CD4-positive, alpha-beta T cell (primary cell): ENCODE measurements around the gene TLR9. TPM values are rescaled to one million over a fixed set of nuclear protein-coding genes. Genes with fewer than 3 reads are reported as not detected.

Experiments used
- ATAC-seq: fragments of 200-7000 bp; cut with Tn5 transposase; one replicate; pipeline ENCODE4 v1.10.0; 2022; ENCODE audit warnings: mild to moderate bottlenecking; ENCODE audit not compliant: poor library complexity
- CTCF ChIA-PET: fragments of 350-600 bp; sonication (Branson Sonifier 250); formaldehyde crosslinking; loops from one replicate; lab custom pipeline; 2021; ENCODE audit warnings: antibody characterized with exemption, inconsistent platforms; lab: Charles Lee
- POLR2A ChIA-PET: fragments of 350-600 bp; sonication (Branson Sonifier 250); formaldehyde crosslinking; loops from one replicate; lab custom pipeline; 2021; ENCODE audit warnings: antibody characterized with exemption, inconsistent platforms; lab: Charles Lee
- DNase-seq, 14 experiments: peaks; one replicate each; pipeline ENCODE4 v3.0.0-alpha.2; 2013 to 2020; ENCODE audit warnings: mixed read lengths in 2 of 14
- H3K27ac ChIP-seq, 2 donors: one replicate each; pipeline versions ENCODE4 v1.5.1 to v1.7.0; 2013; ENCODE audit warnings: low read length in 2 of 2, low read depth in 1 of 2, mild to moderate bottlenecking in 1 of 2
- H3K27me3 ChIP-seq, 2 experiments: 1 replicate in 1 of 2; 2 replicates in 1 of 2; pipeline versions ENCODE4 v1.6.1 to v1.7.0; 2013; ENCODE audit warnings: low read length in 2 of 2, control low read depth in 1 of 2, mild to moderate bottlenecking in 1 of 2, moderate library complexity in 1 of 2; ENCODE audit not compliant: insufficient read depth in 2 of 2, control insufficient read depth in 1 of 2
- H3K36me3 ChIP-seq: one replicate; pipeline ENCODE4 v1.6.1; 2013; ENCODE audit warnings: low read length, control low read depth; ENCODE audit not compliant: insufficient read depth
- H3K4me1 ChIP-seq: one replicate; pipeline ENCODE4 v1.6.1; 2013; ENCODE audit warnings: low read length, control low read depth; ENCODE audit not compliant: insufficient read depth
- H3K4me3 ChIP-seq: one replicate; pipeline ENCODE4 v1.5.1; 2013; ENCODE audit warnings: mild to moderate bottlenecking, low read length, moderate library complexity
- H3K9me3 ChIP-seq, 2 experiments: 1 replicate in 1 of 2; 2 replicates in 1 of 2; pipeline versions ENCODE4 v1.6.1 to v1.7.0; 2013; ENCODE audit warnings: low read length in 2 of 2, mild to moderate bottlenecking in 2 of 2, control low read depth in 1 of 2, moderate library complexity in 1 of 2; ENCODE audit not compliant: control insufficient read depth in 1 of 2, insufficient read depth in 1 of 2
- H3K27ac Mint-ChIP-seq: one replicate; pipeline ENCODE4 v1.8.0; 2020; ENCODE audit warnings: mixed read lengths
- H3K27me3 Mint-ChIP-seq: one replicate; pipeline ENCODE4 v1.8.0; 2021; ENCODE audit warnings: mixed read lengths
- H3K36me3 Mint-ChIP-seq: one replicate; pipeline ENCODE4 v1.8.0; 2021; ENCODE audit warnings: low read depth, mixed read lengths
- H3K4me1 Mint-ChIP-seq: one replicate; pipeline ENCODE4 v1.8.0; 2021; ENCODE audit warnings: low read depth, mixed read lengths
- H3K4me3 Mint-ChIP-seq: one replicate; pipeline ENCODE4 v1.8.0; 2020; ENCODE audit warnings: mild to moderate bottlenecking, mixed read lengths
- H3K9me3 Mint-ChIP-seq: one replicate; pipeline ENCODE4 v1.8.0; 2020; ENCODE audit warnings: mixed read lengths
- CTCF ChIP-seq: fragments of 200-600 bp; IDR thresholded peaks from one replicate; pipeline ENCODE4 v1.8.0; 2022; ENCODE audit warnings: antibody characterized with exemption, mild to moderate bottlenecking
- intact Hi-C, 2 experiments: fragments of 100-400 bp; cut with DNase I in 1 of 2; cut with micrococcal nuclease in 1 of 2; formaldehyde crosslinking; loops; one replicate each; pipeline versions ENCODE4 v1.15.1 to v1.9.0; 2023 to 2025; cut with DNase I, micrococcal nuclease
- total RNA-seq, 174 experiments: library from RNA in 2 of 174; stranded (reverse) in 2 of 174; gene quantifications; one replicate each; pipeline ENCODE4 v1.2.3 and lab custom pipeline; 2021 to 2026

The TLR9 gene
- total RNA-seq, 2 experiments from 2014 or later = 0.08 to 0.17 TPM

- H3K27me3 Mint-ChIP-seq = no peaks in the 10 kb centered on the region
- H3K27ac Mint-ChIP-seq = peak overlapping the region; percentile 99
- no peaks in the 10 kb centered on the region for H3K27me3 ChIP-seq
- CTCF ChIA-PET = interaction anchor here (0.7 to 3.9 kb wide), 9 partner anchors 10 to 264 kb away, joined by 3 to 19 read pairs (median 4); partner anchors contain the start of genes ABHD14B, GLYCTK and WDR82
- peaks cover 20% of the 10 kb centered on the region for H3K36me3 ChIP-seq
- DNase-seq = no peak
- H3K4me3 Mint-ChIP-seq = peak overlapping the region; percentile 99
- no peak for ATAC-seq
- peaks cover 48% of the 10 kb centered on the region for H3K36me3 Mint-ChIP-seq
- peaks cover 86% of the 10 kb centered on the region for H3K4me1 Mint-ChIP-seq
- H3K4me3 ChIP-seq = peak overlapping the region; percentile 99
- H3K9me3 ChIP-seq = no peaks in the 10 kb centered on the region
- intact Hi-C loops = loop anchor here (1.0 to 5.0 kb wide), 5 partner anchors 15 to 169 kb away; no protein-coding TSS in a partner anchor
- H3K9me3 Mint-ChIP-seq = no peaks in the 10 kb centered on the region
- H3K4me1 ChIP-seq = peaks cover 78% of the 10 kb centered on the region
- H3K27ac ChIP-seq = peak overlapping the region; percentile 32 to 95
- POLR2A ChIA-PET = interaction anchor here (0.8 to 17.5 kb wide), 16 partner anchors 15 to 242 kb away, joined by 3 to 293 read pairs (median 6); partner anchors contain the start of genes DUSP7, GLYCTK, PPM1M and TLR9
- TF ChIP-seq CTCF = no peak
Measured at GRCh38 chr3:52238193-52238760, 12.8 kb upstream of the TLR9 start.

GRCh38 chr3:52237657-52238172, 12.3 kb upstream of the TLR9 start:
- peak overlapping the region; percentile 32 to 95 for H3K27ac ChIP-seq
- CTCF ChIA-PET = interaction anchor here (0.7 to 3.9 kb wide), 5 partner anchors 19 to 102 kb away, joined by 3 to 19 read pairs (median 4); partner anchors contain the start of genes GLYCTK and WDR82
- POLR2A ChIA-PET = interaction anchor here (1.3 to 17.5 kb wide), 7 partner anchors 14 to 102 kb away, joined by 5 to 293 read pairs (median 8); partner anchors contain the start of genes GLYCTK, PPM1M, TLR9 and WDR82

More at GRCh38 chr3:52237657-52238172, 12.3 kb upstream of the TLR9 start:
- peaks cover 25% of the 10 kb centered on the region for H3K36me3 ChIP-seq
- peaks cover 89% of the 10 kb centered on the region for H3K4me1 Mint-ChIP-seq
- peak in 1 of 14 experiments; percentile 59 for DNase-seq
- no peak for TF ChIP-seq CTCF
- H3K36me3 Mint-ChIP-seq = peaks cover 54% of the 10 kb centered on the region
- H3K4me3 Mint-ChIP-seq = peak overlapping the region; percentile 99
- ATAC-seq = no peak
- intact Hi-C loops = loop anchor here (1.0 to 5.0 kb wide), 5 partner anchors 14 to 170 kb away; no protein-coding TSS in a partner anchor
- peaks cover 84% of the 10 kb centered on the region for H3K4me1 ChIP-seq
- no peaks in the 10 kb centered on the region for H3K27me3 Mint-ChIP-seq
- H3K27ac Mint-ChIP-seq = peak overlapping the region; percentile 99
- H3K9me3 ChIP-seq = no peaks in the 10 kb centered on the region
- H3K27me3 ChIP-seq = no peaks in the 10 kb centered on the region
- H3K4me3 ChIP-seq = peak overlapping the region; percentile 99
- no peaks in the 10 kb centered on the region for H3K9me3 Mint-ChIP-seq
